ENCODE data around the gene CMTM1. TPM values are rescaled to one million over a fixed set of nuclear protein-coding genes. Genes with fewer than 3 reads are reported as not detected.

CMTM1 gene
- total RNA-seq, 1 experiment from 2014 or later, result 5.2 TPM

GRCh38 chr16:66541388-66542355 lies 24.6 kb upstream of the CMTM1 start:
- TF ChIP-seq ZBTB33 (IDR thresholded peaks at IDR 0.05; ENCODE audit: extremely low read depth, insufficient replicate concordance, low read length), result no peak
- no peak for TF ChIP-seq CEBPB (IDR thresholded peaks at IDR 0.05; ENCODE audit: low read depth)
- TF ChIP-seq YY1 (IDR thresholded peaks at IDR 0.05; ENCODE audit: extremely low read depth, insufficient replicate concordance, low read depth, low read length), result no peak
- no peak for TF ChIP-seq JUND (IDR thresholded peaks at IDR 0.05)
- no peak for TF ChIP-seq ZNF274 (IDR thresholded peaks at IDR 0.05; ENCODE audit: low read depth, low read length)
- TF ChIP-seq POLR2AphosphoS5 (IDR thresholded peaks at IDR 0.05; ENCODE audit: low read depth, low read length), result no peak
- TF ChIP-seq EGR1 (IDR thresholded peaks at IDR 0.05; ENCODE audit: low read depth), result no peak
- no peak for TF ChIP-seq RAD21 (IDR thresholded peaks at IDR 0.05; ENCODE audit: low read depth)
- no peak for TF ChIP-seq SRF (IDR thresholded peaks at IDR 0.05; ENCODE audit: low read depth)
- no peak for TF ChIP-seq CTCF (IDR thresholded peaks at IDR 0.05 in 2 of 3, conservative IDR thresholded peaks at IDR 0.05 in 1 of 3; ENCODE audit: borderline replicate concordance in 1 of 3, insufficient read depth in 1 of 3, low read depth in 2 of 3, low read length in 2 of 3)
- TF ChIP-seq SIN3A (IDR thresholded peaks at IDR 0.05; ENCODE audit: low read depth), result no peak
- Histone ChIP-seq H3K9ac (ENCODE audit: low read length) (no peak overlapping the region), H3K4me3 (replicated peaks in 1 of 2; ENCODE audit: low read depth in 1 of 2, low read length in 2 of 2) (no peak overlapping the region), H4K20me1 (ENCODE audit: insufficient read depth) (no peaks in the 10 kb centered on the region), H2AFZ (ENCODE audit: low read depth, low read length, poor library complexity, severe bottlenecking) (no peak overlapping the region), H3K4me1 (ENCODE audit: control insufficient read depth in 1 of 2, insufficient read depth in 2 of 2, low read length in 2 of 2) (no peaks in the 10 kb centered on the region), H3K4me2 (ENCODE audit: low read length) (no peak overlapping the region), H3K27ac (ENCODE audit: low read depth, low read length) (no peak overlapping the region), H3K9me3 (ENCODE audit: control insufficient read depth in 1 of 2, insufficient read depth in 1 of 2, low read depth in 1 of 2, low read length in 2 of 2) (no peaks in the 10 kb centered on the region), H3K36me3 (ENCODE audit: control insufficient read depth in 1 of 2, insufficient read depth in 2 of 2, low read length in 2 of 2) (no peaks in the 10 kb centered on the region; a peak in 1 of 4 replicates), H3K79me2 (ENCODE audit: insufficient read depth, low read length) (no peaks in the 10 kb centered on the region), H3K9me2 (ENCODE audit: insufficient read depth) (no peaks in the 10 kb centered on the region), H3K27me3 (ENCODE audit: insufficient read depth, low read length) (no peaks in the 10 kb centered on the region)
- POLR2A ChIA-PET, result no interaction called here
- ATAC-seq, result no peak
- intact Hi-C loops (cut with micrococcal nuclease), result no loop called here
- RAD21 ChIA-PET (ENCODE audit: low non-redundant PET in 1 of 2, low total read pairs in 2 of 2, uncharacterized antibody in 2 of 2, unreplicated experiment in 2 of 2), result no interaction called here
- DNase-seq (ENCODE audit: low read depth, low spot score), result no peak
- CTCF ChIA-PET, result no interaction called here
- BruUV-seq (replicated peaks), result no TSS peak
